GM23338 (cell line): Measurements from ENCODE around the gene PIP5K1C. TPM values are rescaled to one million over a fixed set of nuclear protein-coding genes. Genes with fewer than 3 reads are reported as not detected.

Experiments
- ATAC-seq: fragments of 200-7000 bp; cut with Tn5 transposase; 3 replicates; pipeline ENCODE4 v1.9.1; 2020
- DNase-seq: peaks from one replicate; pipeline ENCODE4 v3.0.0-alpha.2; 2015; ENCODE audit warnings: low spot score
- H2AFZ ChIP-seq: fragments of 200-600 bp; sonication (generic); 2 replicates; pipeline ENCODE4 v1.8.0; 2016; ENCODE audit warnings: antibody characterized with exemption, mild to moderate bottlenecking, moderate library complexity
- H3F3A ChIP-seq: fragments of 200-600 bp; sonication (generic); replicated peaks from 2 replicates; pipeline ENCODE4 v1.8.0; 2017; ENCODE audit warnings: antibody characterized with exemption, mixed run types, low read depth
- H3K27ac ChIP-seq: fragments of 200-600 bp; sonication (generic); 2 replicates; pipeline ENCODE4 v1.6.1; 2016; ENCODE audit warnings: low read depth
- H3K27me3 ChIP-seq: fragments of 200-600 bp; sonication (generic); 2 replicates; pipeline ENCODE4 v1.8.0; 2016; ENCODE audit warnings: mild to moderate bottlenecking, mixed run types, moderate library complexity; ENCODE audit not compliant: insufficient read depth
- H3K36me3 ChIP-seq: fragments of 200-600 bp; sonication (generic); 2 replicates; pipeline ENCODE4 v1.8.0; 2016; ENCODE audit warnings: mild to moderate bottlenecking; ENCODE audit not compliant: insufficient read depth
- H3K4me1 ChIP-seq: fragments of 200-600 bp; sonication (generic); 2 replicates; pipeline ENCODE4 v1.8.0; 2016; ENCODE audit warnings: mild to moderate bottlenecking, moderate library complexity; ENCODE audit not compliant: insufficient read depth
- H3K4me2 ChIP-seq: fragments of 200-600 bp; sonication (generic); 2 replicates; pipeline ENCODE4 v1.7.1; 2017; ENCODE audit warnings: mixed run types
- H3K4me3 ChIP-seq: fragments of 200-600 bp; sonication (generic); 2 replicates; pipeline ENCODE4 v1.6.1; 2016; ENCODE audit warnings: mixed run types
- H3K79me2 ChIP-seq: fragments of 200-600 bp; sonication (generic); replicated peaks from 2 replicates; pipeline ENCODE4 v1.8.0; 2017; ENCODE audit warnings: mild to moderate bottlenecking; ENCODE audit not compliant: insufficient read depth
- H3K9me2 ChIP-seq: fragments of 200-600 bp; sonication (generic); 2 replicates; pipeline ENCODE4 v1.8.0; 2017; ENCODE audit not compliant: insufficient read depth
- H4K20me1 ChIP-seq: fragments of 200-600 bp; sonication (generic); replicated peaks from 2 replicates; pipeline ENCODE4 v1.8.0; 2017; ENCODE audit warnings: mild to moderate bottlenecking; ENCODE audit not compliant: insufficient read depth
- H3K27ac Mint-ChIP-seq: 2 replicates; pipeline ENCODE4 v1.8.0; 2020; ENCODE audit warnings: inconsistent platforms, mild to moderate bottlenecking, moderate library complexity, mixed read lengths
- H3K27me3 Mint-ChIP-seq: 3 replicates; pipeline ENCODE4 v1.8.0; 2022; ENCODE audit warnings: low read depth, mild to moderate bottlenecking, moderate library complexity, mixed read lengths, inconsistent platforms; ENCODE audit not compliant: insufficient read depth, poor library complexity
- H3K36me3 Mint-ChIP-seq: 3 replicates; pipeline ENCODE4 v1.8.0; 2021; ENCODE audit warnings: low read depth, mild to moderate bottlenecking, inconsistent platforms, moderate library complexity, mixed read lengths
- H3K4me1 Mint-ChIP-seq: 3 replicates; pipeline ENCODE4 v1.8.0; 2020; ENCODE audit warnings: mild to moderate bottlenecking, inconsistent platforms, mixed read lengths
- H3K4me3 Mint-ChIP-seq: 3 replicates; pipeline ENCODE4 v1.8.0; 2021; ENCODE audit warnings: moderate library complexity, mild to moderate bottlenecking, inconsistent platforms, mixed read lengths
- H3K9me3 Mint-ChIP-seq: 3 replicates; pipeline ENCODE4 v1.8.0; 2020; ENCODE audit warnings: moderate library complexity, mild to moderate bottlenecking, inconsistent platforms, mixed read lengths
- CTCF ChIP-seq, 2 experiments: fragments of 200-600 bp in 1 of 2; sonication (generic) in 1 of 2; conservative IDR thresholded peaks; 2 replicates each; pipeline versions ENCODE4 v1.5.1 to v1.6.1; 2016 to 2017; ENCODE audit warnings: antibody characterized with exemption in 2 of 2, low read depth in 2 of 2, mild to moderate bottlenecking in 2 of 2, moderate library complexity in 1 of 2
- ETS1 ChIP-seq: IDR thresholded peaks from 2 replicates; pipeline ENCODE4 v1.6.1; 2016; ENCODE audit warnings: antibody characterized with exemption
- EZH2 ChIP-seq: fragments of 200-600 bp; sonication (generic); IDR thresholded peaks from one replicate; pipeline ENCODE4 v1.8.0; 2017; ENCODE audit warnings: antibody characterized with exemption, mild to moderate bottlenecking, low read depth; ENCODE audit not compliant: unreplicated experiment
- EZH2phosphoT487 ChIP-seq: fragments of 200-600 bp; sonication (generic); IDR thresholded peaks from one replicate; pipeline ENCODE4 v1.8.1; 2018; ENCODE audit warnings: antibody characterized with exemption; ENCODE audit not compliant: unreplicated experiment
- JUNB ChIP-seq: IDR thresholded peaks from one replicate; pipeline ENCODE4 v1.6.1; 2016; ENCODE audit warnings: antibody characterized with exemption; ENCODE audit not compliant: unreplicated experiment
- POLR2AphosphoS5 ChIP-seq: IDR thresholded peaks from 2 replicates; pipeline ENCODE4 v1.6.1; 2016; ENCODE audit warnings: antibody characterized with exemption, low read depth
- REST ChIP-seq: IDR thresholded peaks from one replicate; pipeline ENCODE4 v1.6.1; 2018; ENCODE audit warnings: antibody characterized with exemption; ENCODE audit not compliant: unreplicated experiment
- ZNF114 ChIP-seq: fragments of 250-450 bp; sonication (Bioruptor Pico); IDR thresholded peaks from 2 replicates; pipeline ENCODE4 v1.5.0; 2020; ENCODE audit warnings: mild to moderate bottlenecking, moderate library complexity
- ZNF331 ChIP-seq: fragments of 250-450 bp; sonication (Bioruptor Pico); IDR thresholded peaks from 2 replicates; pipeline ENCODE4 v1.5.0; 2020; ENCODE audit warnings: low read depth, mild to moderate bottlenecking, moderate library complexity
- polyA plus RNA-seq: library from polyadenylated mRNA; unstranded; fragments of >200 nt; fragmentation: Nextera tagmentation; extraction: Ambion mirVana; gene quantifications from 2 replicates; pipeline ENCODE4 v1.2.1, GENCODE V29; 2016
- total RNA-seq: library from RNA; depleted of rRNA; stranded (reverse); fragments of >200 nt; shearing (Covaris generic); gene quantifications from 2 replicates; pipeline ENCODE4 v1.2.3, GENCODE V29; 2014

The PIP5K1C gene
- total and polyA plus RNA-seq, 2 experiments from 2014 or later, result 11.8 to 46.7 TPM

GRCh38 chr19:3618144-3618810, 82.0 kb downstream of the PIP5K1C start (continued):
- TF ChIP-seq EZH2, result no peak
- no peak for TF ChIP-seq POLR2AphosphoS5

GRCh38 chr19:3617463-3617862, 82.8 kb downstream of the PIP5K1C start:
- Mint-ChIP-seq H3K9me3 (no peaks in the 10 kb centered on the region), H3K4me3 (no peak overlapping the region), H3K36me3 (peaks cover 13% of the 10 kb centered on the region), H3K27me3 (peaks cover 4% of the 10 kb centered on the region), H3K27ac (no peak overlapping the region), H3K4me1 (0 out of 3 replicates have a peak, but pooled peaks cover 2% of the 10 kb centered on the region)
- DNase-seq (peak; percentile 56), ATAC-seq (peak; percentile 23)
- no peak overlapping the region for H2AFZ ChIP-seq
- H3K36me3 ChIP-seq, result no peaks in the 10 kb centered on the region
- H4K20me1 ChIP-seq, result peaks cover 5% of the 10 kb centered on the region
- 0 out of 2 replicates have a peak, but pooled peaks cover 8% of the 10 kb centered on the region for H3F3A ChIP-seq
- H3K27me3 ChIP-seq, result no peaks in the 10 kb centered on the region
- H3K4me2 ChIP-seq, result no peak overlapping the region
- H3K79me2 ChIP-seq, result no peaks in the 10 kb centered on the region
- TF ChIP-seq EZH2phosphoT487 (no peak), ETS1 (no peak), EZH2 (no peak), ZNF114 (CRISPR knock-in tag) (no peak), CTCF (conservative IDR thresholded peaks at IDR 0.05; ENCODE audit: low read depth in 2 of 2) (no peak)
- H3K9me2 ChIP-seq, result no peaks in the 10 kb centered on the region
- H3K4me3 ChIP-seq, result no peak overlapping the region
- H3K27ac ChIP-seq, result no peak overlapping the region
- H3K4me1 ChIP-seq, result no peaks in the 10 kb centered on the region; the same call in 1 of the 2 replicates

- Histone ChIP-seq H3K27ac (no peak overlapping the region), H3F3A (0 out of 2 replicates have a peak, but pooled peaks cover 8% of the 10 kb centered on the region), H3K4me3 (no peak overlapping the region), H3K27me3 (no peaks in the 10 kb centered on the region), H4K20me1 (peaks cover 5% of the 10 kb centered on the region), H3K9me2 (no peaks in the 10 kb centered on the region), H3K4me2 (no peak overlapping the region), H3K4me1 (no peaks in the 10 kb centered on the region; the same call in 1 of the 2 replicates), H3K36me3 (no peaks in the 10 kb centered on the region), H3K79me2 (no peaks in the 10 kb centered on the region), H2AFZ (no peak overlapping the region)
- Mint-ChIP-seq H3K36me3 (peaks cover 16% of the 10 kb centered on the region), H3K4me1 (0 out of 3 replicates have a peak, but pooled peaks cover 2% of the 10 kb centered on the region), H3K9me3 (no peaks in the 10 kb centered on the region), H3K27ac (no peak overlapping the region), H3K27me3 (peaks cover 4% of the 10 kb centered on the region), H3K4me3 (no peak overlapping the region)
- DNase-seq, result no peak
- no peak for ATAC-seq
- TF ChIP-seq EZH2, result no peak
- TF ChIP-seq REST, result no peak
- TF ChIP-seq JUNB, result no peak
- TF ChIP-seq ZNF331 (CRISPR knock-in tag), result no peak
These were observed 84.6 kb downstream of the PIP5K1C start for GRCh38 chr19:3615524-3616135.
